ENCODE measurements around the gene GRK3.

DNA sequence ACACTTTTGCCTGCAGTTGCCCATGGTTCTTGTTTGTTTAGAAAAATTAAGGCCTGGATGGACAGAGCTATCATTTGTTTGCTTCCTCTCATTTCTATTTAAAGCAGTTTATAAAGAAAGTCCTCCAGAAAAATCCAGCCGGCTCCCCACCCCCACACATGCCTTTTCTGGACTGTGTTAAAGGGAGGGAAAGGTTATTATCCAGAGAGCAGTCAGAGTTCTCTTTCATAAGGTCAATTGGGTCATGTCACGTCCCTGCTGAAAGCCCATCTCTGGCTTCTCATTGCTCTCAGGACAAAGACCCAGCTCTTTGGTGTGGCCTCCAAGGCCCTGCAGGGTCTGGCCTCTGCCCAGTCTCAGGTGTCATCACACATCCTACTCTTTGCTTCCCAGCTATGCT lies 9.8 kb upstream of the GRK3 start:
- TF ChIP-seq, protein P1, sequence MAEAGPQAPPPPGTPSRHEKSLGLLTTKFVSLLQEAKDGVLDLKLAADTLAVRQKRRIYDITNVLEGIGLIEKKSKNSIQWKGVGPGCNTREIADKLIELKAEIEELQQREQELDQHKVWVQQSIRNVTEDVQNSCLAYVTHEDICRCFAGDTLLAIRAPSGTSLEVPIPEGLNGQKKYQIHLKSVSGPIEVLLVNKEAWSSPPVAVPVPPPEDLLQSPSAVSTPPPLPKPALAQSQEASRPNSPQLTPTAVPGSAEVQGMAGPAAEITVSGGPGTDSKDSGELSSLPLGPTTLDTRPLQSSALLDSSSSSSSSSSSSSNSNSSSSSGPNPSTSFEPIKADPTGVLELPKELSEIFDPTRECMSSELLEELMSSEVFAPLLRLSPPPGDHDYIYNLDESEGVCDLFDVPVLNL (IDR thresholded peaks at IDR 0.05; ENCODE audit: low read depth, low read length): no peak
- no peak for TF ChIP-seq JUND (IDR thresholded peaks at IDR 0.05; ENCODE audit: low read depth, low read length)

All from GM12878 (cell line).